Stomach (tissue), 4 donors: ENCODE measurements around the gene PLD3.

Experiments
- CTCF ChIP-seq, 7 experiments: fragments of 450-650 bp in 4 of 7; fragments of 200-600 bp in 3 of 7; sonication (generic) in 3 of 7; IDR thresholded peaks; one replicate each; pipeline ENCODE4 v1.5.1; 2016 to 2019; ENCODE audit warnings: antibody characterized with exemption in 7 of 7, control low read depth in 2 of 7, mild to moderate bottlenecking in 1 of 7
- POLR2A ChIP-seq, 4 donors: fragments of 450-650 bp; IDR thresholded peaks; one replicate each; pipeline ENCODE4 v1.6.1; 2016; ENCODE audit warnings: antibody characterized with exemption in 4 of 4, control low read depth in 2 of 4, mild to moderate bottlenecking in 1 of 4, moderate library complexity in 1 of 4
- POLR2AphosphoS5 ChIP-seq, 3 donors: sonication (generic); formaldehyde crosslinking; IDR thresholded peaks; one replicate each; pipeline ENCODE4 v1.6.1; 2016; ENCODE audit warnings: antibody characterized with exemption in 3 of 3

GRCh38 chr19:40381321-40381720, 32.8 kb downstream of the PLD3 start:
- no peak for TF ChIP-seq CTCF (IDR thresholded peaks at IDR 0.05)
- TF ChIP-seq POLR2A (IDR thresholded peaks at IDR 0.05) = no peak
- TF ChIP-seq POLR2AphosphoS5 (IDR thresholded peaks at IDR 0.05) = no peak
